ENCODE measurements around the gene SLC7A6OS. TPM values are rescaled to one million over a fixed set of nuclear protein-coding genes. Genes with fewer than 3 reads are reported as not detected.
A peak's percentile ranks its signal among the peaks of the same experiment; 100 is the strongest.

SLC7A6OS gene
- total and polyA plus RNA-seq, 8 donors, result 5.2 to 8.1 (median 6.5) TPM

- DNase-seq (no peak), ATAC-seq (no peak)
Observed at GRCh38 chr16:68263559-68264127, 47.1 kb downstream of the SLC7A6OS start.

GRCh38 chr16:68259007-68259825, 51.5 kb downstream of the SLC7A6OS start:
- TF ChIP-seq CTCF (IDR thresholded peaks at IDR 0.05), result no peak
- intact Hi-C loops (cut with DNase I), result loop anchor here in 1 of 3 donors (5.0 kb wide), 1 partner anchor 68 kb away; no protein-coding TSS in a partner anchor
- WGBS, 2 donors, result 88 to 91% methylated on average over 27 of the region's 27 CpGs

More at GRCh38 chr16:68263559-68264127, 47.1 kb downstream of the SLC7A6OS start:
- H3K27me3 ChIP-seq, result no peaks in the 10 kb centered on the region
- peak in 1 of 4 donors; percentile 61 for TF ChIP-seq CTCF (IDR thresholded peaks at IDR 0.05)
- no peak for FAIRE-seq
- peaks cover 0 to 7% (median 4%) of the 10 kb centered on the region in 3 donors for H3K4me1 ChIP-seq
- H3K9me3 ChIP-seq, result no peaks in the 10 kb centered on the region
- peak overlapping the region; percentile 72 to 89 (median 82) for H3K4me3 ChIP-seq
- H3K27ac ChIP-seq, result peak overlapping the region; percentile 36 to 80 (median 66)
- intact Hi-C loops (cut with DNase I), result loop anchor here in 1 of 3 donors (5.0 kb wide), 1 partner anchor 64 kb away; no protein-coding TSS in a partner anchor
- H3K36me3 ChIP-seq, result no peaks in the 10 kb centered on the region
- WGBS, 2 donors, result 36 to 48% methylated on average over 9 to 11 of the region's 11 CpGs

DNA sequence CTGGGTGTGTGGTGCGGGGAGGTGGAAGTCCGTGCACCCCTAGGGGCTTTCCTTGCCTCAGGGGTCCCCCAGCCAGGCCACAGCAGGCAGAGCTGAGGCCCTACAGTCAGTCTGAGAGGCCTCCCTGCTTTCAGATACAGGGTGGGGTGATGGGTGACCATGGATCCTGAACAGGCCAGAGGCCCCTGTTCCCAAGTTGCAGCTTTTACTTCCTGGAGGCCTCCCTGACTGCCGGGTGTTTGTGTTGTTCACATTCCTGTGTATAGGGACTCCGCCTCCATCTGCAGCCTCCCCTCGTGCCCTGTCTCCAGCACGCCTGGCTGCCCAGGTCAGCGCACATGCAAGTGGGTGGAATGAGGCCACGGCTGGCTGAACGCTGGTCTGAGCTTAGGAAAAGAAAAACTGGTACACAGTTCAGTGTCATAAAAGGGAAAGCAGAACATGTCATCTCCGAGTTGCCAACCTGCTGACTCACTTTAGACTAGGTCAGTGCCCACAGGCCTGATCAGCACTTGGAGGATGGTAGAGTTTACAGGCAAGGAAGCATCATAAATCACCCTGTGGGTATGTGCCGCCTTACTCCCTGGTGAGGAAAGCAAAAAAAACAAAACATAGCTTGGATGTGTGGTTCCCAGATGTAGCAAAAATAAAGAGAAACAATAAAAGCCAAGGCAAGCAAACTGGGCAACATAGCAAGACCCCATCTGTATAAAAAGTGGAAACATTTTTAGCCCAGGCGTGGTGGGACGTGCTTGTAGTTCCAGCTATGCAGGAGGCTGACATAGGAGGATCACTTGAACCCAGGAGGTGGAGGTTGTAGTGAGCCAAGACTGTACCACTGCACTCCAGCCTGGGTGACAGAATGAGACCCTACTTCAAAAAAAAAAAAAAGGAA, 52.6 kb downstream of the SLC7A6OS start:
- peak in 3 of 4 donors; percentile 11 to 73 (median 53) for ATAC-seq
- WGBS, 2 donors, result 78 to 80% methylated on average over 13 of the region's 13 CpGs
- Histone ChIP-seq H3K4me3 (no peak overlapping the region), H3K9me3 (no peaks in the 10 kb centered on the region), H3K27me3 (no peaks in the 10 kb centered on the region), H3K4me1 (no peaks in the 10 kb centered on the region), H3K27ac (no peak overlapping the region), H3K36me3 (no peaks in the 10 kb centered on the region)
- FAIRE-seq, result no peak
- DNase-seq, result no peak
- intact Hi-C loops (cut with DNase I), result loop anchor here in 1 of 3 donors (5.0 kb wide), 1 partner anchor 69 kb away; no protein-coding TSS in a partner anchor
- no peak for TF ChIP-seq CTCF (IDR thresholded peaks at IDR 0.05)

More at GRCh38 chr16:68259007-68259825, 51.5 kb downstream of the SLC7A6OS start:
- ATAC-seq (no peak), FAIRE-seq (no peak), DNase-seq (no peak)
- Histone ChIP-seq H3K4me1 (no peaks in the 10 kb centered on the region), H3K4me3 (no peak overlapping the region), H3K27me3 (no peaks in the 10 kb centered on the region), H3K36me3 (no peaks in the 10 kb centered on the region), H3K27ac (no peak overlapping the region), H3K9me3 (no peaks in the 10 kb centered on the region)

DNA sequence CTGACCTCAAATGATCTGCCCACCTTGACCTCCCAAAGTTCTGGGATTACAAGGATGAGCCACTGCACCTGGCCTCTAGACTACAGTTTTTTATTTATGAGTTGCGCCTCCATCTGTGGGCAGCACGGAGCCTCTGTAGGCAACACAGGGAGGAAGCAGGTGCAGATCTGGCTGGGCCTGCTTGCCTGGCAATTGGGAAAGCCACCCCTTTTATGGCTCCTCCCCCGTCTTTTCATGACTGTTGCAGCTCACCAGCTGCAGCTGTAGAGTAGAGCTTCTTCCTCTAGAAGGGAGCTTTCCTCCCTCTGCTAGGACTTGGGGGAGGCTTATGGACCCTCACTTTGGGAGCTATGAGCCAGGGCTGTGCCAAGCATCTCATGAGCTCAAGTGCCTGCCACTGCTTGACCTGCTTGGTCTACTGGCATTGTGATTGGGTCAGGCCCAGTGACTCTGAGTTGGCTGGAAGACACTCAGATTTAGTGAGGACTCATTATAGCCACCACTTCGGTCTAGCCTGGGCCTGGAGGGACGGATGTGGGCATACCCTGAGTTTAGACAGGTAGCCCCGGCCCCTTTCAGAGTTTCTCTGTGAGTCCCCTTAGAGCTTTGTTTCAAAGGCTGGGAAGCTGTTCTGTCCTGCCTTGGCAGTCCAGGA, 53.4 kb downstream of the SLC7A6OS start:
- Histone ChIP-seq H3K4me1 (no peaks in the 10 kb centered on the region), H3K36me3 (no peaks in the 10 kb centered on the region), H3K4me3 (no peak overlapping the region), H3K27me3 (no peaks in the 10 kb centered on the region), H3K27ac (no peak overlapping the region), H3K9me3 (no peaks in the 10 kb centered on the region)
- intact Hi-C loops (cut with DNase I), result loop anchor here in 1 of 3 donors (5.0 kb wide), 1 partner anchor 70 kb away; no protein-coding TSS in a partner anchor
- FAIRE-seq, result no peak
- peak in 1 of 6 donors; percentile 6 for DNase-seq
- TF ChIP-seq CTCF (IDR thresholded peaks at IDR 0.05), result no peak
- peak in 1 of 4 donors; percentile 13 for ATAC-seq
- 83 to 91% methylated on average over 6 of the region's 6 CpGs for WGBS, 2 donors

All from pancreas (tissue), 10 donors.